Measurements from ENCODE around the gene TICAM1.
"Not testable (repeated sequence)": the region's sequence is repeated elsewhere in the genome, so short reads cannot be mapped to it uniquely, and the experiment has no call there.

Gene TICAM1

DNA sequence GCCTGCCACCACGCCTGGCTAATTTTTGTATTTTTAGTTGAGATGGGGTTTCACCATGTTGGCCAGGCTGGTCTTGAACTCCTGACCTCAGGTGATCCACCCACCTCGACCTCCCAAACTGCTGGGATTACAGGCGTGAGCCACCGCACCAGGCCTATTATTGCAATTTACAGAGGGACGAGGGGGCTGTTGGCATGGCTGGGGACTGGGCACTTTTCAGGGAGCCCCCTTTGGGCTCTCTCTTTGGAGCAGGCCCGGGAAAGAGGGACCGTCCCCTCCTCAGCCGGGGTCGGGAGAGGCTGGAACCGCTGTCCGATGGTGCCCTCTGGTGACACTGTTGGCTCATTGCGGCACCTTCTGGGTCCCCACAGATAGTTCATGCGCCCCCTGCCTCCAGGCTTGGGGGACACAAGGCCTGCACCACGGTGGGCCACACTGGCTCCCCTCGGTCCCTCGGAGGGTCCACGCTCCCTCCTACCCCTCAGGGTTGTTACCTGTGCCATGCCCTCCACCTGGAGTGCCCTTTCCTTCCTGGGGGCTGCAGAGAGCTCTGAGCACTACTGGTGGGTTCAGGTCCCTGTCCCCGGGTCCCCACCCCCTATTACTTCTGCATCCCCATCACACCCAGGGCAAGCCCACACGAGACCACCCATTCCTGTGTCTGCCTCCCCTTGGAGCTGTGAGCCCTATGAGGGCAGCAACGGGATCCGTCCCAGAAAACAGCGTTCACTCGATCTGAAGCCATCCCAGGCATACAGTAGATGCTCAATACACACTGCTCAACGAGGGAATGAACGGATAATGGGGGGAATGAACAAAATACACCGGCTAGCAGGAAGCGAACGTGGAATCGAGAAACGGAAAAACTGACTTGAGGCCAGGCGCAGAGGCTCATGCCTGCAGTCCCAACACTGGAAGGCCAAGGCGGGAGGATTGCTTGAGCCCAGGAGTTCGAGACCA, 27.5 kb downstream of the TICAM1 start:
- peak; percentile 61 to 72 for DNase-seq

DNA sequence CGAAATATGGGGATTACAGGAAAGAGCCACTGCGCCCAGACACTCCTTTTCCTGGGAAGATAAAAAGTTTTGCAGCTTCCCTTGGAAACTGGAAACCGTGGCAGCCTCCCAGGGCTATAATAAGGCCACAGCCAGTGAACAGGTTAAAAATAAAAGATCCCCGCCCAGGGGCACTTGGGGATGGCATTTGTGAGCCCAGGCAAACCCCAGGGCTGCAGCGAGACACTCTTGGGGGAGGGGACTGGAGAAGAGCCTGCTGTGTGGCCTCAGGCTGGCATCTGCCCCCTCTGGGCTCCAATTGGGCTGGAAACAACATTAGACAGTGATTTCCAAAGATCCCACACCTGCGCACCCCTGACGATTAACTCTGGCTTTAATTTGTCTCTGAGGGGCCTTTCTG, 28.8 kb downstream of the TICAM1 start:
- no peak for DNase-seq

DNA sequence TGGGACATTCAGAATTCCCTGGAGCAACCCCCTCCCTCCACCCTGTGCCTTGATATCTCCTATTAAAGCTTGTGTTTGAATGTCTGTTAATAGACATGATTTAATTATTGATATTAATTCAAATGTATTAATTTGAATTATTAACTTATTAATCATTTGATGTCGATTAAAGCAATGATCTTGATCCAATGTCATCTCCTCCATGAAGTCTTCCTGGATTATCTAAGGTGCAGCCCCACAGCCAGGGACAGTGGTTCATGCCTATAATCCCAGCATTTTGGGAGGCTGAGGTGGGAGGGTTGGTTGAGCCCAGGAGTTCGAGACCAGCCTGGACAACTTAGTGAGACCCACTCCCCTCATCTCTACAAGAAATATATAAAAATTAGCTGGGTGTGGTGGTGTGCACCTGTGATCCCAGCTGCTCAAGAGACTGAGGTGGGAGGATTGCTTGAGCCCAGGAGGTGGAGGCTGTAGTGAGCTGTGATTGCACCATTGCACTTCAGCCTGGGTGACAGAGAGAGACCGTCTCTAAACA, 30.4 kb downstream of the TICAM1 start:
- DNase-seq = no peak

DNA sequence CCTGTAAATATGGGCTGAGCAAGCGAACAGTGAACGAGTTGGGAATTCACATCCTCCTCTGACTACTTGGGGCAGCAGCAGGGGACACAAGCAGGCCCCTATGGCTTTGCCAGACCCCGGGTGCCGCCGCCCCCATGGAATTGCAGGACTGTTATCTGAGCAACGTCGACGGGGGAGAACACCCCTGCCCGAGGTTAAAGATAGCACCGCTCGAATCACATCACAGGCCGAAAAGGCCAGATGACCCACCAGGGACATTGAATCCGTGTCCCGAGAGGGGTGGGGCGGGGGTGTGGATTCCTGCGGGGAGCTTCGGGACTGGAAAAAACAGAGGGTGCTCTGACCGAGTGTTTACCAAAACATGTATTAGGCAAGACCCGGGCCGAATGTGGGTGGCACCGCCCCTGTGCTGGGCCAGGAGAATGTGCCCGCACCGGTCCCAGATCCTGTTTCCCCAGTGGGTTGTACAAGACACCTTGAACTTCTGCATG, 30.9 kb downstream of the TICAM1 start:
- no peak for DNase-seq

DNA sequence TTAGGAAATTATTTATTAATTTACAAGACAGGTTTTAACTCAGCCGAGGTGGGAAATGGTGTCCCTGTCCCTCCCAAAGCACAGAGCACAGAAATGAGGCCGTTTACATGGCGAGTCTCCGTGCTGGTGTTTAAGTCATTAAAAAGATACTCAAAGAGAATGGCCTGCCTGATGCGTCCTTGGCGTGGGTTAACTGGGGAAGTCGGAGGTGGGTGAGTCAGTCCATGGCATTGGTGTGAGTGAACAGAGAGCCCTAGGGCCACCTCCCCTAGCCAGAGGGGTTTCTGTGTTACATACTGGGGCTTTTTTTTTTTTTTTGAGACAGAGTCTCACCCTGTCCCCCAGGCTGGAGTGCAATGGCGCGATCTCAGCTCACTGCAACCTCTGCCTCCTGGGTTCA, 36.1 kb downstream of the TICAM1 start:
- DNase-seq = no peak

DNA sequence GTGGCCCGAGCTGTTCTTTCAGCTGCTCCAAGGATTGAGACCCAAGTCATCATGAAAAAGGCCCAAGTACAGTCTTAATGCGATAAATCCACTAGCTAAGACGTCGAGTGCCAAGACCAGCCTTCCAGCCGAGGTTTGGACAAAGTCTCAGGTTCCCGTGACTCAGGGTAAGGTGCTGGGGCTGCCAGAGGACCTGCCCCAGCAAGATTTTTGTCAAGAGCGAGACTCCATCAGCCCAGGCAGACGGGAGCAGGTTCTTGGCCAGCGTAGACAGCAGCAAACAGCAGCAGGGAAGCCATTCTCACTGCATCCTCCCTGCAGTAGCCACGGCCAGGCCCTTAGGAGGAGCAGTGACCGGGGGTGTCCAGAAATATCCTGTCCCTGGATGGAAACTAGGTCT, 36.5 kb downstream of the TICAM1 start:
- no peak for DNase-seq

DNA sequence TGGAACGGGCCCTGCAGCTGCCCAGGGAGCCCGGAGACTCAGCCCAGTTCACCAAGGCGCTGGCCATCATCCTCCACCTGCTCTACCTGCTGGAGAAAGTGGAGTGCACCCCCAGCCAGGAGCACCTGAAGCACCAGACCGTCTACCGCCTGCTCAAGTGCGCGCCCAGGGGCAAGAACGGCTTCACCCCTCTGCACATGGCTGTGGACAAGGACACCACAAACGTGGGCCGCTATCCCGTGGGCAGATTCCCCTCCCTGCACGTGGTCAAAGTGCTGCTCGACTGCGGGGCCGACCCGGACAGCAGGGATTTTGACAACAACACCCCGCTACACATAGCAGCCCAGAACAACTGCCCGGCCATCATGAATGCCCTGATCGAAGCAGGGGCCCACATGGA, 38.2 kb downstream of the TICAM1 start:
- not testable (repeated sequence) for DNase-seq

DNA sequence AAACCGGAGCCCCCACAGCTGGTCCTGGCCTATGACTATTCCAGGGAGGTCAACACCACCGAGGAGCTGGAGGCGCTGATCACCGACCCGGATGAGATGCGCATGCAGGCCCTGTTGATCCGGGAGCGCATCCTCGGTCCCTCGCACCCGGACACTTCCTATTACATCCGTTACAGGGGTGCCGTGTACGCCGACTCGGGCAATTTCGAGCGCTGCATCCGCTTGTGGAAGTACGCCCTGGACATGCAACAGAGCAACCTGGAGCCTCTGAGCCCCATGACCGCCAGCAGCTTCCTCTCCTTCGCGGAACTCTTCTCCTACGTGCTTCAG, 38.7 kb downstream of the TICAM1 start:
- DNase-seq = not testable (repeated sequence)

DNA sequence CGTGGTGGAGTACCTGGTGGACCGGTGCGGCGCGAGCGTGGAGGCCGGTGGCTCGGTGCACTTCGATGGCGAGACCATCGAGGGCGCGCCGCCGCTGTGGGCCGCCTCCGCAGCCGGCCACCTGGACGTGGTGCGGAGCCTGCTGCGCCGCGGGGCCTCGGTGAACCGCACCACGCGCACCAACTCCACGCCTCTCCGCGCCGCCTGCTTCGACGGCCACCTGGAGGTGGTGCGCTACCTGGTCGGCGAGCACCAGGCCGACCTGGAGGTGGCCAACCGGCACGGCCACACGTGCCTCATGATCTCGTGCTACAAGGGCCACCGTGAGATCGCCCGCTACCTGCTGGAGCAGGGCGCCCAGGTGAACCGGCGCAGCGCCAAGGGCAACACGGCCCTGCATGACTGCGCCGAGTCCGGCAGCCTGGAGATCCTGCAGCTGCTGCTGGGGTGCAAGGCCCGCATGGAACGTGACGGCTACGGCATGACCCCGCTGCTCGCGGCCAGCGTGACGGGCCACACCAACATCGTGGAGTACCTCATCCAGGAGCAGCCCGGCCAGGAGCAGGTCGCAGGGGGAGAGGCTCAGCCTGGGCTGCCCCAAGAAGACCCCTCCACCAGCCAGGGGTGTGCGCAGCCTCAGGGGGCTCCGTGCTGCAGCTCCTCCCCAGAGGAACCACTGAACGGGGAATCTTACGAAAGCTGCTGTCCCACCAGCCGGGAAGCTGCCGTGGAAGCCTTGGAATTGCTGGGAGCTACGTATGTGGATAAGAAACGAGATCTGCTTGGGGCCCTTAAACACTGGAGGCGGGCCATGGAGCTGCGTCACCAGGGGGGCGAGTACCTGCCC, 39.3 kb downstream of the TICAM1 start:
- peak in 1 of 2 experiments; percentile 26 for DNase-seq

DNA sequence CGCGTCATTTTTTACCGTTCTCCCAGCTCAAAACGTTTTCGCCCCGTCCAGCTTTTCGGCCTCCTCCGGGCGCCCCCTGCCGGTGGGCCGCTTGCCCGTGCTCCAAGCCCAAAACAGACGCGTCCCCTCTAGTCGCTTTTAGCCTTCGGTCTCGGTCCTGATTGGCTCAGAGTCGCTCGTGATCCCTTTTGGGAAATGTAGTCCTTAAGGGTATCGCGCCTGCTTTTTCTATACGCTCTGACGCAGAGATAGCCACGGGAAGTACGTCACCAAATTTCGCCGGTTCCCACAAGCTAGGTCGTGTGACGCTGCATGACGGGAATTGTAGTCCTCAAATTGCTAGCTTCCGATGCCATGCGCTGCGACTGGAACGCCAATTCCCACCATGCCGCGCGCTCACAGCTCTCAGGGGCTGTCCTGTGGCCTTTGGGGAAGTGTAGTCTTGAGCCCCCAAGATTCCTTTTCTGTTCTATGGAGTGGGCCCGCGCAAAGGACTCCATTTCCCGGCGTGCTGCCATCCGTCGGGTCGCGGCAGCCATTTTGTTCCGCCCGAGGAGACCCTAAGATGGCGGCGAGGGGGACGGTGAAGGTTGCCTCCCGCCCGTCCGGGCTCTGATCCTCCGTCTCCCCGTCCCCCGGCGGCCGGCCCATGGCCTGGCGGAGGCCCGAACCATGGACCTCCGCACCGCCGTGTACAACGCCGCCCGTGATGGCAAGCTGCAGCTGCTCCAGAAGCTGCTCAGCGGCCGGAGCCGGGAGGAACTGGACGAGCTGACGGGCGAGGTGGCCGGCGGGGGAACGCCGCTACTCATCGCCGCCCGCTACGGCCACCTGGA, 40.1 kb downstream of the TICAM1 start, which contains the start of gene FEM1A:
Gene FEM1A (plus strand): TSS at position 552 of the 836 bp plus-strand sequence. CDS start 121 bp downstream, at position 673.
- peak; percentile 99 to 100 for DNase-seq

DNA sequence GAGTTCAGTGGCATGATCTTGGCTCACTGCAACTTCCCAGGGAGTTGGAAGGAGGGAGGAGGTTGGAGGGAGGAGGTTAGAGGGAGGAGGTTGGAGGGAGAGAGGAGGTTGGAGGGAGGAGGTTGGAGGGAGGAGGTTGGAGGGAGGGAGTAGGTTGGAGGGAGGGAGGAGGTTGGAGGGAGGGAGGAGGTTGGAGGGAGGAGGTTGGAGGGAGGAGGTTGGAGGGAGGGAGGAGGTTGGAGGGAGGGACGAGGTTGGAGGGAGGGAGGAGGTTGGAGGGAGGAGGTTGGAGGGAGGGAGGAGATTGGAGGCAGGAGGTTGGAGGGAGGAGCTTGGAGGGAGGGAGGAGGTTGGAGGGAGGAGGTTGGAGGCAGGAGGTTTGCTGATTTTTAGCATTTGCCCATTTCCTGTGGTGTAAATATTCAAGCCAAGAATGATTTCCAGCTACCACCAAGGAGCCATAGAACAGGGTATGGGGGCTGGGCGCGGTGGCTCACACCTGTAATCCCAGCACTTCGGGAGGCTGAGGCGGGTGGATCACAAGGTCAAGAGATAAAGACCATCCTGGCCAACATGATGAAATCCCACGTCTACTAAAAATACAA, 45.0 kb downstream of the TICAM1 start:
- DNase-seq = not testable (repeated sequence)

DNA sequence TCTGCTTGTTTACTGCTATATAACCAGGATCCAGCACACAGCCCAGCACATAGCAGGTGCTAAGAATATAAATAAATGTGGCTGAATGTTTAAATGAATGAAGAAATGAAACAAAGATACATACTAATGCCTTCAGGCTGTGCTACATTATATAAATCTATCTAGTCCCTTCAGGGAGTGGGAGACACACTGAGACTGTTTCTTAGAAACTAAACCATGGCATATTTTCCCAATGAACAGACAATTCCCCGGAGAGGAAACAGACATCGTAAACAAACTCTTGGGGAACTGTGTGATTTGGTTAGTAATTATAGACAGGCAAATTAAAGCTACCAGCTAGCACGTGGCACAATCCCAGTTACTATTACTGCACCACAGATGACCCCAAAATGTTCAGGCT, 49.7 kb downstream of the TICAM1 start:
- peak in 1 of 2 experiments; percentile 32 for DNase-seq

DNA sequence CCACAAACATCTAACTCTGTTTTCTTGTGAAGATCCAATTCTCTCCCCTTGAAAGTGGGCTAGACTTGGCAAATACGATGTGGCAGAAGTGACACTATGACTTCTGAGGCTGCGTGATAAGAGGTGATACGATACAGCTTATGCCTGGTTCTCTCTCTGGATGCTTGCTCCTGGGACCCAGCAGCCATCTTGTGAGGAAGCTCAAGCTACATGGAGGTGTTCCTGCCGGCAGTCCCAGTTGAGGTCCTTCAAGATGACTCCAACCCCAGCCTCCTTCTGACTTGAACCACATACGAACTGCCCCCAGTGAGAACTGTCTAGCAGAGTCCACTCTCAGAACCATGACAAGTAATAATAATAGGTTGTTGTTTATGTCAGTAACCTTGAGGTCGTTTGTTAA, 50.7 kb downstream of the TICAM1 start:
- no peak for DNase-seq

DNA sequence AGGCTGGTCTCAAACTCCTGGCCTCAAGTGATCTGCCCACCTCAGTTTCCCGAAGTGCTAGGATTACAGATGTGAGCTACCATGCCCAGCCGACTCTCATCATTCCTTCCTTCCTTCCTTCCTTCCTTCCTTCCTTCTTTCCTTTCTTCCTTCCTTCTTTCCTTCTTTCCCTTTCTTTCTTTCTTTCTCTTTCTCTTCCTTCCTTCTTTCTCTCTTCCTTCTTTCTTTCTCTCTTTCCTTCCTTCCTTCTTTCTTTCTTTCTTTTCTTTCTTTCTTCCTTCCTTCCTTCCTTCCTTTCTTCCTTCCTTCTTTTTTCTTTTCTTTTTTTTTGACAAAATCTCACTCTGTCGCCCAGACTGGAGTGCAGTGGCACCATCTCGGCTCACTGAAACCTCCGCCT, 53.4 kb downstream of the TICAM1 start:
- DNase-seq = not testable (repeated sequence)

DNA sequence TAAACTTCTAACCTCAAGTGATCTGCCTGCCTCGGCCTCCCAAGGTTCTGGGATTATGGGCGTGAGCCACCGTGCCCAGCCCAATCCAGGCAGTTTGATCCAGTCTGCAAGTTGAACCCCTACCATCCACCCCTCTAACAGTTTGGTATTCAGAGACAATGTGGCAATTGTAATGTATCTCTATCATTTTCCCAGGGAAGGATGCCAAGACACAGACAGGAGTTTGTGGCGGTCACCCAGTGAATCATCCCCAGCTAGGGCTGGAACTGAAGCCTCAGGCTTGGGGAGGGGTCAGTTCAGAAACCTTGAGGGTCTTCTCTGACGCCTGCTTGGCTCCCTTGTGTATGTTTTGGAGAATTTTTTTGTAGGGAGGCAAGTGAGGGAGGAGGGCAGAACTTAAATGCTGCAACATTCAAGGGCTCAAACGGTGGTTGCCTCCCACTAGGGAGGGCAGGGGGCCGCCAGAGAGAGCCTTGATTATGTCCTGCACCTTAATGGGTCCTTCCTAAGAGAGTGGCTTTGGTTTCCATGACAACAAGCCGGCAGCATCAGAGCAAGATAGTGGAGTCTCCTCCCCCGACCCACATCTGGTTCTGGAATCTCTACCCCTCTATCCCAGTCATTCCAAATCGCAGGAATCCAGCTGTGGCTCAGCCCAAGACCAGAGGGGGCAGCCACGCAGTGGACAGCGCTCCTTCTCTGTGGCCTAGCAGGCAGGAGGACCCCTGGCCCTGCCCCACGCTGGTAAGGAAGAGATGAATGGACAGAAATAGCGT, 54.9 kb downstream of the TICAM1 start:
- no peak for DNase-seq

DNA sequence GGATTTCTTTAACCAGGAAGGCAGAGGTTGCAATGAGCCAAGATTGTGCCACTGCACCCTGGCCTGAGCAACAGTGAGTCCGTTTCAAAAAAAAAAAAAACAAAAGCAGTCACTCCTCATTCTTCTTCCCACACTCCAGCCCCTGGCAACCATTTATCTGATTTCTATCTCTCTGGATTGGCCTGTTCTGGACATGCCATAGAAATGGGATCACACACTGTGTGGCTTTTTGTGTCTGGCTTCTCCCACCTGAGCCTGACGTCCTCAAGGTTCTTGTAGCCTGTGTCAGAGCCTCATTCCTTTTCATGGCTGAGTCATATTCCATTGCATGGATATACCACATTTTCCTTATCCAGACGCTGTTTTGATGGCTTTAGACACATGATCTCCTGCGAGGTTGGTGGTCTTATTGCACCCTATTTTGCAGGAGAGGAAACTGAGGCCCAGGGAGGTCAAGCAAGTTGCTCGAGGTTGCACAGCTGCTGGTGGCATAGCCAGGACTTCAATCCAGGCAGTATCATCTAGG, 55.8 kb downstream of the TICAM1 start:
- DNase-seq = no peak

DNA sequence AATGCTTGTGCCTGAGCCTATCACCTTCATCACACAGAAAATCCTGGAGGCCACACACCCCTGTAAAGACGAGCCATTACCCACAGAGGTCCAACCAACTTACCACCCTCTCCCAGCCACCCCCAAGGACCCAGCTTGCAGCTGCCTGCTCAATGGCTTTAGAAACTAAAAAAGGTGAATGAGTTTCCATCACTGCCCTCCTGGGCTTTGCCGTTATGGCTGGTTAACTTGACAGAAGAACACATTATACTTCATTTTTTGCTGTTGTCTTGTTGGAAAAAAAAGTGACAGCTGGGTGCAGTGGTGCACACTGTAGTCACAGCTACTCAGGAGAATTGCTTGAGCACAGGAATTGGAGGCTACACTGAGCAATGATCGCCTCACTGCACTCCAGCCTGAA, 57.4 kb downstream of the TICAM1 start:
- no peak for DNase-seq

DNA sequence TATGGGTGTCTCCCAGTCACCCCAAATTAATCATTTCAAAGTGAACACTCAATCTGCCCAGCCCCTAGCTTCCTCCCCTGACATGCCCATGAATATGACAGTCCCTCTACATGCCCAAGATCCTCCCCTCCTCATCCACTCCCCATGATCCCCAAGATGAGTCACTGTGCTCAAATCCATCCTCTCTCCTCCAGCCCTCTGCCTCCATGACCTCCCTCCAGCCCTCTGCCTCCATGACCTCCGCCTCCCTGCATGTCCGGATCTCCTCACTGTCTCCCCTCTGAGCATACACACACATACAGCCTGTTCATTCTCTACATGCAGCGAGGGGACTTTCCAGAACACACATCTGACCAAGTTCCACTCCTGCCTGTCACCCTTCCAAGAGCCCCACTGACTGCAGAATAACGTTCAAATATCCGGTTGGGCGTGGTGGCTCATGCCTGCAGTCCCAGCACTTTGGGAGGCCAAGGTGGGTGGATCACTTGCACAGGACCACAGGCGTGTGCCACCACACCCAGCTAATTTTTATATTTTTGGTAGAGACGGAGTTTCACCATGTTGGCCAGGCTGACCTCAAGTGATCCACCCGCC, 58.4 kb downstream of the TICAM1 start:
- DNase-seq = no peak

DNA sequence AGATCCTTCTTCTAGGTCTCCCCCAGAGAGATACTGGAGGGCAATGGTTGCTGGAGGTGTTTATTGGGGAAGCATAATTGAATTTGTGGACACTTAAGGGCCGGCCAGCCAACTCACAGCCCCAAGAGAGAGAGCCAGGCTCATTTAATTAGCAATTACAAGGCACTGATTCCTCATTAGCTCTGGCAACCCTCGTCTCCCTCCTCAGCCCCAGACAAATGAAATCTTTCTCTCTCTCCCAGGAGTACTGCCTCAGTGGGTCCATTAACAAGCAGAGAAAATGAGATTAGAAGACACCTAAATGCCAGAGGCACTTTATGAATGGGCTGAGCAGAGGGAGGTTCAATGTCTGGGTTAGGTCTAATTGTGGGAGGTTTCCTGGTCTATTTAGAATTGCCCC, 58.9 kb downstream of the TICAM1 start:
- DNase-seq = no peak

Measured in NCI-H2081 (cell line).